ENCODE results near the gene TRNAU1AP.

The TRNAU1AP gene

DNA sequence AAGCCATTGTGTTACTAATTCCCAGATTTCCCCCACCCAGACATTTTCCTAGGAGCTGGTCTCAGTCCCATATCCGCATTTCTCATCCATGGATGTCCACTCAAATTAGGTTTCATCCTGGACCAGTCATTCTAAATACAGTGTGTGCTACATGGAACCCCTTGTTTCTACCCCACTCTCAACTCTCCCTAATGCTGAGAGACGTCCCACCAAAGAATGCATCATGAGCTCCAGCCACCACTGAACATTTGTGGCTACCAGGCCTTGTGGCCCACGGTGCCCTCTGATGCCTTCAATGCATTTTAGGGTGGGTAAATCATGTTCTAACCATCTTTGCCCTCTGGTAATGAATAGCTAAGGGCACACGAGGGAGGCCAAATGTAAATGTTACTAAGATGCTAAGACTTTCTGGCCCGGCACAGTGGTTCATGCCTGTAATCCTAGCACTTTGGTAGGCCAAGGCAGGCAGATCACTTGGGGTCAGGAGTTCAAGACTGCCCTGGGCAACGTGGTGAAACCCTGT is 25.9 kb downstream of the TRNAU1AP start:
- peaks cover 60% of the 10 kb centered on the region for H3K36me3 ChIP-seq (ENCODE audit: control insufficient read depth, low read length)
- no peaks in the 10 kb centered on the region for H3K27me3 ChIP-seq (ENCODE audit: control insufficient read depth, low read length)
- H3K4me2 ChIP-seq (ENCODE audit: low read length) = no peak overlapping the region
- H3K9me2 ChIP-seq (replicated peaks; ENCODE audit: control insufficient read depth, low read length) = no peaks in the 10 kb centered on the region
- H3F3A ChIP-seq (ENCODE audit: control insufficient read depth, insufficient read depth) = peaks cover 67% of the 10 kb centered on the region
- H3K4me3 ChIP-seq (ENCODE audit: low read length) = peak overlapping the region; percentile 97; the same call in 1 of the 2 replicates
- TF ChIP-seq, protein P1, sequence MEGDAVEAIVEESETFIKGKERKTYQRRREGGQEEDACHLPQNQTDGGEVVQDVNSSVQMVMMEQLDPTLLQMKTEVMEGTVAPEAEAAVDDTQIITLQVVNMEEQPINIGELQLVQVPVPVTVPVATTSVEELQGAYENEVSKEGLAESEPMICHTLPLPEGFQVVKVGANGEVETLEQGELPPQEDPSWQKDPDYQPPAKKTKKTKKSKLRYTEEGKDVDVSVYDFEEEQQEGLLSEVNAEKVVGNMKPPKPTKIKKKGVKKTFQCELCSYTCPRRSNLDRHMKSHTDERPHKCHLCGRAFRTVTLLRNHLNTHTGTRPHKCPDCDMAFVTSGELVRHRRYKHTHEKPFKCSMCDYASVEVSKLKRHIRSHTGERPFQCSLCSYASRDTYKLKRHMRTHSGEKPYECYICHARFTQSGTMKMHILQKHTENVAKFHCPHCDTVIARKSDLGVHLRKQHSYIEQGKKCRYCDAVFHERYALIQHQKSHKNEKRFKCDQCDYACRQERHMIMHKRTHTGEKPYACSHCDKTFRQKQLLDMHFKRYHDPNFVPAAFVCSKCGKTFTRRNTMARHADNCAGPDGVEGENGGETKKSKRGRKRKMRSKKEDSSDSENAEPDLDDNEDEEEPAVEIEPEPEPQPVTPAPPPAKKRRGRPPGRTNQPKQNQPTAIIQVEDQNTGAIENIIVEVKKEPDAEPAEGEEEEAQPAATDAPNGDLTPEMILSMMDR (IDR thresholded peaks at IDR 0.05; ENCODE audit: low read depth, low read length, poor library complexity, severe bottlenecking) = no peak
- TF ChIP-seq EZH2phosphoT487 (IDR thresholded peaks at IDR 0.05; ENCODE audit: borderline replicate concordance, low read length) = no peak
- H4K20me1 ChIP-seq (ENCODE audit: control insufficient read depth, insufficient read depth, low read depth, low read length) = peaks cover 18% of the 10 kb centered on the region
- H3K27ac ChIP-seq (ENCODE audit: low read depth, low read length) = peak overlapping the region; percentile 96
- no peaks in the 10 kb centered on the region for H3K9me3 ChIP-seq (ENCODE audit: control insufficient read depth, insufficient read depth, low read length)
- peaks cover 34% of the 10 kb centered on the region for H3K79me2 ChIP-seq (ENCODE audit: control insufficient read depth, low read length)
- peaks cover 30% of the 10 kb centered on the region for H3K4me1 ChIP-seq (ENCODE audit: control insufficient read depth, low read length)

DNA sequence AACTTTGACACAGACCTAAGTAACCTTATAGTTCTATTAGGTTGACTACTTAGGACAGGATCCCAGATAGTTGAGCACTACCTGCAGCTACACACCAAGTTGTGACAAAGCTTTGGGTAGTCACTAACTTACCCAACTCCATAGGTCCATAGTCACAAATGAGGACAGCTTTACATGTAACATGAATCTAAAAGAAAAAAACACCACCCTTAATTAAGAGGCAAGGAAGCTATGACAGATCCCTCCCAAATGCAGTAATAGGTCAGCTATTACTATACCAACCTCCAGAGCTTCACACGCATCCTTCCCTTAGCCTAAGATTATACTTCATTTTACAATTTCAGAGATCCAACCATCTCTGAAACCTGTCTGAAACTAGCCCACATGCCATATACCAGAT is 26.5 kb downstream of the TRNAU1AP start:
- H3K4me3 ChIP-seq (ENCODE audit: low read length) = peak overlapping the region; percentile 97

DNA sequence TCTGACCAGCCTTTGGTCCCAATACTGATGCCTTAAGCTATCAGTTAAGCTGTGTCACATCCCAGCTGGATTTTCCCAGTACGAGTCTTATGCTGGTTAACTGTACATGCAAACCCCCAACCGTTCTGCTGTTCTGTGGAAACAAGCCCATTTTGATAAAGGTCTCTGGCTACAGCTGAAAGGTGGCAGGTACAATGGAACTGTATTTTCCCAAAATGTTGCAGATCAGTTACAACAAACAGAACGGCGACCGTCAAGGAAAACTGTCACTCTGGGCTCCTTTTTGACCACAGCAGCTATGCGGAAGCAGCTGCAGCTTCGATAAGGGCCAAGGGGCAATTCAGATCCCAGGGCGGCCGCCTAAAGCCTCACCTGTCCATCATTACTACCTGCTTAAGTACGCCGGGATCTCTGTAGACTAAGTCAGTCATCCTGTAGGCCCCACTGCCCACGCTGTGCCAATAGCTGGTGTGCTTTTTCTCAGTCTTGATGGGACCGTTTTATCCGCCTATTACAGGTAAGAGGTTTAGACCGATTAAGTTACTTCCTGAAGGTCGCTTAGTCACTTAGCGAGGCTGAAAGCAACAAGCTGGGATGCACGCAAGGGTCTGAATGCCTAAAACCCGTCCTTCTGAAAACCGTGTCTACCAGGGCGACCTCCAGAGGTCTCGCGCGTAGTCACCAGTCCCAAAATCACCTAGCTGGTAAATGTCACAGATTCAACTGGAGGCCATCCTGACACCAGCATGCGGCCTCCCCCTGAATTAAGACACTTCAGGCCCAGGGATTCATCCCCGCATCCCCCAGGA is 28.0 kb downstream of the TRNAU1AP start:
- Histone ChIP-seq H3K27ac (ENCODE audit: low read depth, low read length) (peak overlapping the region; percentile 96), H3K4me1 (ENCODE audit: control insufficient read depth, low read length) (peaks cover 41% of the 10 kb centered on the region), H3K4me3 (ENCODE audit: low read length) (peak overlapping the region; percentile 97), H3K36me3 (ENCODE audit: control insufficient read depth, low read length) (peaks cover 55% of the 10 kb centered on the region), H3K4me2 (ENCODE audit: low read length) (peak overlapping the region; percentile 84), H3F3A (ENCODE audit: control insufficient read depth, insufficient read depth) (peaks cover 57% of the 10 kb centered on the region), H4K20me1 (ENCODE audit: control insufficient read depth, insufficient read depth, low read depth, low read length) (peaks cover 18% of the 10 kb centered on the region), H3K9me3 (ENCODE audit: control insufficient read depth, insufficient read depth, low read length) (no peaks in the 10 kb centered on the region), H3K79me2 (ENCODE audit: control insufficient read depth, low read length) (peaks cover 34% of the 10 kb centered on the region), H3K27me3 (ENCODE audit: control insufficient read depth, low read length) (no peaks in the 10 kb centered on the region), H3K9me2 (replicated peaks; ENCODE audit: control insufficient read depth, low read length) (no peaks in the 10 kb centered on the region)
- no peak for TF ChIP-seq EZH2phosphoT487 (IDR thresholded peaks at IDR 0.05; ENCODE audit: borderline replicate concordance, low read length)
- TF ChIP-seq, protein P1 (IDR thresholded peaks at IDR 0.05; ENCODE audit: low read depth, low read length, poor library complexity, severe bottlenecking) = peak; percentile 57

More for the DNA sequence above, 26.5 kb downstream of the TRNAU1AP start:
- peaks cover 30% of the 10 kb centered on the region for H3K4me1 ChIP-seq (ENCODE audit: control insufficient read depth, low read length)
- H3K4me2 ChIP-seq (ENCODE audit: low read length) = peak overlapping the region; percentile 84
- H3K27ac ChIP-seq (ENCODE audit: low read depth, low read length) = peak overlapping the region; percentile 96
- no peaks in the 10 kb centered on the region for H3K9me3 ChIP-seq (ENCODE audit: control insufficient read depth, insufficient read depth, low read length)
- H3K27me3 ChIP-seq (ENCODE audit: control insufficient read depth, low read length) = no peaks in the 10 kb centered on the region
- H3F3A ChIP-seq (ENCODE audit: control insufficient read depth, insufficient read depth) = peaks cover 65% of the 10 kb centered on the region
- peaks cover 58% of the 10 kb centered on the region for H3K36me3 ChIP-seq (ENCODE audit: control insufficient read depth, low read length)
- TF ChIP-seq EZH2phosphoT487 (IDR thresholded peaks at IDR 0.05; ENCODE audit: borderline replicate concordance, low read length) = no peak
- TF ChIP-seq, protein P1 (IDR thresholded peaks at IDR 0.05; ENCODE audit: low read depth, low read length, poor library complexity, severe bottlenecking) = no peak
- peaks cover 18% of the 10 kb centered on the region for H4K20me1 ChIP-seq (ENCODE audit: control insufficient read depth, insufficient read depth, low read depth, low read length)
- H3K79me2 ChIP-seq (ENCODE audit: control insufficient read depth, low read length) = peaks cover 34% of the 10 kb centered on the region
- no peaks in the 10 kb centered on the region for H3K9me2 ChIP-seq (replicated peaks; ENCODE audit: control insufficient read depth, low read length)

Measured in DOHH2 (cell line).